Peyer's patch (tissue), 4 donors: ENCODE data around the gene CCND1.

Experiments
- CTCF ChIP-seq, 6 experiments: fragments of 450-650 bp in 4 of 6; fragments of 200-600 bp in 2 of 6; sonication (generic) in 1 of 6; IDR thresholded peaks; one replicate each; pipeline ENCODE4 v1.5.1; 2017 to 2019; ENCODE audit warnings: antibody characterized with exemption in 6 of 6, mild to moderate bottlenecking in 3 of 6, moderate library complexity in 1 of 6
- POLR2A ChIP-seq, 2 donors: fragments of 450-650 bp; IDR thresholded peaks; one replicate each; pipeline ENCODE4 v1.5.1; 2017; ENCODE audit warnings: antibody characterized with exemption in 2 of 2, mild to moderate bottlenecking in 2 of 2, moderate library complexity in 2 of 2

- no peak for TF ChIP-seq CTCF (IDR thresholded peaks at IDR 0.05)
- TF ChIP-seq POLR2A (IDR thresholded peaks at IDR 0.05) = no peak
These were observed 45.9 kb downstream of the CCND1 start for GRCh38 chr11:69686856-69687255.
